IMR-90 (cell line): ENCODE results near the gene OR52N2. TPM values are rescaled to one million over a fixed set of nuclear protein-coding genes. Genes with fewer than 3 reads are reported as not detected.

Experiments
- ATAC-seq: fragments of 200-7000 bp; cut with Tn5 transposase; 2 replicates; pipeline ENCODE4 v1.9.1; 2020; ENCODE audit warnings: low read depth, mild to moderate bottlenecking, moderate library complexity
- BruUV-seq: library from RNA; stranded (reverse); fragments of 400-500 nt; replicated peaks from 2 replicates; lab custom pipeline; 2021; lab: Mats Ljungman, UMichigan
- CTCF ChIA-PET: fragments of 300-600 bp; formaldehyde crosslinking; extraction: SDS; loops from one replicate; lab custom pipeline; 2021; ENCODE audit warnings: antibody characterized with exemption; lab: Yijun Ruan, JAX
- POLR2A ChIA-PET: fragments of 300-600 bp; sonication (Branson Sonifier 250); formaldehyde crosslinking; loops from one replicate; lab custom pipeline; 2022; ENCODE audit warnings: antibody characterized with exemption; ENCODE audit not compliant: unreplicated experiment; lab: Charles Lee
- DNase-seq: peaks from one replicate; pipeline ENCODE4 v3.0.0; 2013
- H2AFZ ChIP-seq: replicated peaks from 2 replicates; pipeline ENCODE3; 2013; ENCODE audit warnings: low read length, mild to moderate bottlenecking; ENCODE audit not compliant: poor library complexity
- H2AK5ac ChIP-seq: 2 replicates; pipeline ENCODE4 v1.6.1; 2013; ENCODE audit warnings: low read depth, low read length, inconsistent platforms
- H2AK9ac ChIP-seq: replicated peaks from 2 replicates; pipeline ENCODE3; 2013; ENCODE audit warnings: mild to moderate bottlenecking, low read depth, low read length, moderate library complexity; ENCODE audit not compliant: poor library complexity
- H2BK120ac ChIP-seq: 2 replicates; pipeline ENCODE4 v1.6.1; 2013; ENCODE audit warnings: low read depth, low read length, inconsistent platforms
- H2BK15ac ChIP-seq: 3 replicates; pipeline ENCODE4 v1.6.1; 2013; ENCODE audit warnings: low read depth, low read length, inconsistent platforms
- H2BK20ac ChIP-seq: 2 replicates; pipeline ENCODE4 v1.6.1; 2013; ENCODE audit warnings: low read depth, mild to moderate bottlenecking, inconsistent platforms, low read length, moderate library complexity
- H2BK5ac ChIP-seq: 2 replicates; pipeline ENCODE4 v1.6.1; 2013; ENCODE audit warnings: mild to moderate bottlenecking, low read depth, low read length, inconsistent platforms; ENCODE audit not compliant: poor library complexity, severe bottlenecking
- H3K14ac ChIP-seq: replicated peaks from 2 replicates; pipeline ENCODE4 v1.6.1; 2013; ENCODE audit warnings: low read depth, low read length, inconsistent platforms
- H3K18ac ChIP-seq: 2 replicates; pipeline ENCODE4 v1.6.1; 2013; ENCODE audit warnings: low read depth, low read length, control low read depth
- H3K23ac ChIP-seq: 2 replicates; pipeline ENCODE4 v1.6.1; 2013; ENCODE audit warnings: low read depth, low read length, inconsistent platforms
- H3K27ac ChIP-seq: 2 replicates; pipeline ENCODE4 v1.5.1; 2013; ENCODE audit warnings: mild to moderate bottlenecking, control low read depth, low read length; ENCODE audit not compliant: insufficient read depth
- H3K27me3 ChIP-seq: 2 replicates; pipeline ENCODE4 v1.6.1; 2013; ENCODE audit warnings: low read length; ENCODE audit not compliant: control insufficient read depth, insufficient read depth
- H3K36me3 ChIP-seq: 2 replicates; pipeline ENCODE4 v1.6.1; 2013; ENCODE audit warnings: low read length, mixed read lengths; ENCODE audit not compliant: control insufficient read depth, insufficient read depth
- H3K4ac ChIP-seq: 2 replicates; pipeline ENCODE4 v1.6.1; 2013; ENCODE audit warnings: low read depth, low read length, inconsistent platforms
- H3K4me1 ChIP-seq: 2 replicates; pipeline ENCODE4 v1.6.1; 2013; ENCODE audit warnings: low read length, mixed read lengths; ENCODE audit not compliant: control insufficient read depth, insufficient read depth
- H3K4me2 ChIP-seq: 2 replicates; pipeline ENCODE4 v1.6.1; 2013; ENCODE audit warnings: low read depth, mild to moderate bottlenecking, control low read depth, low read length, moderate library complexity
- H3K4me3 ChIP-seq: 2 replicates; pipeline ENCODE4 v1.5.1; 2013; ENCODE audit warnings: low read depth, mild to moderate bottlenecking, control low read depth, low read length, moderate library complexity; ENCODE audit not compliant: insufficient read depth
- H3K56ac ChIP-seq: 2 replicates; pipeline ENCODE4 v1.6.1; 2013; ENCODE audit warnings: low read length, inconsistent platforms; ENCODE audit not compliant: insufficient read depth; ENCODE audit errors: extremely low read depth
- H3K79me1 ChIP-seq, 2 experiments: 2 replicates each; pipeline ENCODE4 v1.6.1; 2013; ENCODE audit warnings: low read length in 2 of 2, inconsistent platforms in 1 of 2, low read depth in 1 of 2
- H3K9ac ChIP-seq: 2 replicates; pipeline ENCODE4 v1.6.1; 2013; ENCODE audit warnings: low read depth, low read length, control low read depth
- H3K9me1 ChIP-seq: 2 replicates; pipeline ENCODE4 v1.6.1; 2013; ENCODE audit warnings: low read length, inconsistent platforms; ENCODE audit not compliant: insufficient read depth
- H3K9me3 ChIP-seq: 2 replicates; pipeline ENCODE4 v1.6.1; 2013; ENCODE audit warnings: low read length; ENCODE audit not compliant: control insufficient read depth, insufficient read depth
- H4K20me1 ChIP-seq: 2 replicates; pipeline ENCODE4 v1.6.1; 2013; ENCODE audit warnings: low read length, inconsistent platforms; ENCODE audit not compliant: insufficient read depth
- H4K5ac ChIP-seq: 2 replicates; pipeline ENCODE4 v1.6.1; 2013; ENCODE audit warnings: mild to moderate bottlenecking, low read depth, low read length, control low read depth
- H4K8ac ChIP-seq, 2 experiments: 2 replicates each; pipeline ENCODE4 v1.6.1; 2013; ENCODE audit warnings: low read depth in 2 of 2, low read length in 2 of 2, control low read depth in 1 of 2, inconsistent platforms in 1 of 2
- H4K91ac ChIP-seq: 2 replicates; pipeline ENCODE4 v1.6.1; 2013; ENCODE audit warnings: low read depth, low read length, inconsistent platforms; ENCODE audit not compliant: insufficient read depth
- BHLHE40 ChIP-seq: fragments of 150-350 bp; IDR thresholded peaks from 2 replicates; pipeline ENCODE4 v1.6.1; 2016; ENCODE audit warnings: mild to moderate bottlenecking, low read depth, low read length
- CEBPB ChIP-seq: IDR thresholded peaks from 2 replicates; pipeline ENCODE4 v1.6.1; 2012; ENCODE audit warnings: low read depth, low read length, improper control_type of control experiment
- CHD1 ChIP-seq: IDR thresholded peaks from 2 replicates; pipeline ENCODE4 v1.6.1; 2012; ENCODE audit warnings: low read depth, low read length, improper control_type of control experiment
- ELK1 ChIP-seq: fragments of 150-350 bp; IDR thresholded peaks from 2 replicates; pipeline ENCODE4 v1.6.1; 2016; ENCODE audit warnings: low read depth, mild to moderate bottlenecking, low read length, moderate library complexity, borderline replicate concordance
- MAFK ChIP-seq: IDR thresholded peaks from 2 replicates; pipeline ENCODE4 v1.6.1; 2012; ENCODE audit warnings: low read depth, low read length, improper control_type of control experiment
- MAZ ChIP-seq: IDR thresholded peaks from 2 replicates; pipeline ENCODE4 v1.6.1; 2012; ENCODE audit warnings: low read depth, mild to moderate bottlenecking, low read length, improper control_type of control experiment, moderate library complexity, borderline replicate concordance
- NFE2L2 ChIP-seq: fragments of 150-350 bp; IDR thresholded peaks from 2 replicates; pipeline ENCODE4 v1.6.1; 2016; ENCODE audit warnings: low read depth, mild to moderate bottlenecking, low read length
- POLR2A ChIP-seq: IDR thresholded peaks from 2 replicates; pipeline ENCODE4 v1.6.1; 2012; ENCODE audit warnings: mild to moderate bottlenecking, low read depth, low read length
- WGBS, 2 experiments: methylation state at CpG; one replicate each; pipeline versions ENCODE4 v1.1.5 to v1.1.7; 2013; ENCODE audit warnings: missing lambda C conversion rate in 2 of 2; ENCODE audit not compliant: insufficient read length in 1 of 2; ENCODE audit errors: extremely low coverage in 2 of 2; 5-methylcytosine and 5-hydroxymethylcytosine counted together
- dilution Hi-C: fragments of 300-500 bp; cut with HindIII; formaldehyde crosslinking; loops from one replicate; pipeline ENCODE4 v1.14.3; 2018; ENCODE audit warnings: low sequenced_read_pairs; ENCODE audit not compliant: unreplicated experiment
- in situ Hi-C: fragments of 300-500 bp; cut with MboI; formaldehyde crosslinking; loops from 3 replicates; pipeline ENCODE4 v1.14.3; 2019; ENCODE audit warnings: low sequenced_read_pairs, inconsistent platforms, mixed read lengths
- intact Hi-C: fragments of 100-400 bp; cut with micrococcal nuclease; formaldehyde crosslinking; loops from 2 replicates; pipeline ENCODE4 v1.10.0; 2022
- polyA plus RNA-seq, 3 experiments: library from polyadenylated mRNA; depleted of rRNA; stranded (reverse); fragments of >200 nt; gene quantifications; 2 replicates each; pipeline ENCODE4 v1.2.3, GENCODE V29; 2012; ENCODE audit warnings: low replicate concordance in 1 of 3
- total RNA-seq: library from RNA; depleted of rRNA; stranded (reverse); fragments of >200 nt; gene quantifications from 2 replicates; pipeline ENCODE4 v1.2.3, GENCODE V29; 2012
- TF ChIP-seq, protein P1 (sequence below): conservative IDR thresholded peaks from 2 replicates; pipeline ENCODE4 v1.5.1; 2012; ENCODE audit warnings: mild to moderate bottlenecking, low read depth, low read length, improper control_type of control experiment

OR52N2 gene
- total and polyA plus RNA-seq, 2 of the 4 experiments (the other 2 are of a cell fraction) = not detected

- no peak overlapping the region for H2AK5ac ChIP-seq
- H2AK9ac ChIP-seq = no peak overlapping the region
- H3K27me3 ChIP-seq = no peaks in the 10 kb centered on the region
- H2BK15ac ChIP-seq = no peak overlapping the region
- no peaks in the 10 kb centered on the region for H3K36me3 ChIP-seq
- no peak for DNase-seq
- intact Hi-C loops = no loop called here
- H3K9me1 ChIP-seq = no peaks in the 10 kb centered on the region
- TF ChIP-seq POLR2A (no peak), CEBPB (no peak), CHD1 (no peak), NFE2L2 (no peak), MAZ (no peak), MAFK (no peak), BHLHE40 (no peak), ELK1 (no peak)
- TF ChIP-seq, protein P1, sequence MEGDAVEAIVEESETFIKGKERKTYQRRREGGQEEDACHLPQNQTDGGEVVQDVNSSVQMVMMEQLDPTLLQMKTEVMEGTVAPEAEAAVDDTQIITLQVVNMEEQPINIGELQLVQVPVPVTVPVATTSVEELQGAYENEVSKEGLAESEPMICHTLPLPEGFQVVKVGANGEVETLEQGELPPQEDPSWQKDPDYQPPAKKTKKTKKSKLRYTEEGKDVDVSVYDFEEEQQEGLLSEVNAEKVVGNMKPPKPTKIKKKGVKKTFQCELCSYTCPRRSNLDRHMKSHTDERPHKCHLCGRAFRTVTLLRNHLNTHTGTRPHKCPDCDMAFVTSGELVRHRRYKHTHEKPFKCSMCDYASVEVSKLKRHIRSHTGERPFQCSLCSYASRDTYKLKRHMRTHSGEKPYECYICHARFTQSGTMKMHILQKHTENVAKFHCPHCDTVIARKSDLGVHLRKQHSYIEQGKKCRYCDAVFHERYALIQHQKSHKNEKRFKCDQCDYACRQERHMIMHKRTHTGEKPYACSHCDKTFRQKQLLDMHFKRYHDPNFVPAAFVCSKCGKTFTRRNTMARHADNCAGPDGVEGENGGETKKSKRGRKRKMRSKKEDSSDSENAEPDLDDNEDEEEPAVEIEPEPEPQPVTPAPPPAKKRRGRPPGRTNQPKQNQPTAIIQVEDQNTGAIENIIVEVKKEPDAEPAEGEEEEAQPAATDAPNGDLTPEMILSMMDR = no peak
- H2BK20ac ChIP-seq = no peak overlapping the region
- no peak overlapping the region for H3K14ac ChIP-seq
- H2BK5ac ChIP-seq = no peak overlapping the region
- no peak for ATAC-seq
- H3K23ac ChIP-seq = no peak overlapping the region
- no peak overlapping the region for H3K9ac ChIP-seq
- CTCF ChIA-PET = no interaction called here
- H3K56ac ChIP-seq = no peak overlapping the region
- H3K27ac ChIP-seq = no peak overlapping the region
- no peak overlapping the region for H4K91ac ChIP-seq
- dilution Hi-C loops = no loop called here
- H4K8ac ChIP-seq = no peak overlapping the region
- BruUV-seq = no TSS peak
- H3K4me3 ChIP-seq = no peak overlapping the region
- H2AFZ ChIP-seq = no peak overlapping the region
- H2BK120ac ChIP-seq = no peak overlapping the region
- no peaks in the 10 kb centered on the region for H4K20me1 ChIP-seq
- no peaks in the 10 kb centered on the region for H3K4me1 ChIP-seq
- no peak overlapping the region for H3K4me2 ChIP-seq
- in situ Hi-C loops = no loop called here
- WGBS, 2 experiments = no CpG with 5 or more reads among the region's 2 CpGs
- no peak overlapping the region for H3K18ac ChIP-seq
- H4K5ac ChIP-seq = no peak overlapping the region
- H3K79me1 ChIP-seq = no peaks in the 10 kb centered on the region
- POLR2A ChIA-PET = no interaction called here
- H3K9me3 ChIP-seq = no peaks in the 10 kb centered on the region
- no peak overlapping the region for H3K4ac ChIP-seq
Measured at GRCh38 chr11:5833446-5833845, 24.7 kb downstream of the OR52N2 start.
